H9 (cell line): ENCODE measurements around the gene EFCAB10. TPM values are rescaled to one million over a fixed set of nuclear protein-coding genes. Genes with fewer than 3 reads are reported as not detected.

Source experiments
- DNase-seq: peaks from one replicate; pipeline ENCODE4 v3.0.0-alpha.2; 2017
- H2AFZ ChIP-seq: one replicate; pipeline ENCODE4 v1.6.1; 2013; ENCODE audit warnings: mild to moderate bottlenecking, low read length, control low read depth, moderate library complexity
- H2AK5ac ChIP-seq: 2 replicates; pipeline ENCODE4 v1.6.1; 2013; ENCODE audit warnings: low read length, control low read depth, mixed read lengths; ENCODE audit not compliant: insufficient read length
- H2BK120ac ChIP-seq: one replicate; pipeline ENCODE4 v1.6.1; 2013; ENCODE audit warnings: low read depth, mild to moderate bottlenecking, low read length, control low read depth, inconsistent platforms; ENCODE audit not compliant: poor library complexity, severe bottlenecking
- H2BK12ac ChIP-seq: 2 replicates; pipeline ENCODE4 v1.6.1; 2013; ENCODE audit warnings: low read length, control low read depth, mixed read lengths, low read depth; ENCODE audit not compliant: insufficient read length
- H2BK15ac ChIP-seq: 2 replicates; pipeline ENCODE4 v1.6.1; 2013; ENCODE audit warnings: low read depth, low read length, control low read depth
- H2BK20ac ChIP-seq: one replicate; pipeline ENCODE4 v1.6.1; 2013; ENCODE audit warnings: low read depth, mild to moderate bottlenecking, low read length, control low read depth, inconsistent platforms; ENCODE audit not compliant: poor library complexity, severe bottlenecking
- H2BK5ac ChIP-seq: 2 replicates; pipeline ENCODE4 v1.6.1; 2013; ENCODE audit warnings: low read length, control low read depth, mixed read lengths; ENCODE audit not compliant: insufficient read length
- H3K14ac ChIP-seq: 2 replicates; pipeline ENCODE4 v1.6.1; 2013; ENCODE audit warnings: low read length, control low read depth; ENCODE audit not compliant: insufficient read depth
- H3K18ac ChIP-seq: 2 replicates; pipeline ENCODE4 v1.6.1; 2013; ENCODE audit warnings: low read depth, mild to moderate bottlenecking, mixed read lengths, low read length, control low read depth; ENCODE audit not compliant: insufficient read length
- H3K23ac ChIP-seq: 2 replicates; pipeline ENCODE4 v1.6.1; 2013; ENCODE audit warnings: low read length, control low read depth, mixed read lengths, low read depth; ENCODE audit not compliant: insufficient read length
- H3K23me2 ChIP-seq: 2 replicates; pipeline ENCODE4 v1.6.1; 2013; ENCODE audit warnings: low read depth, mild to moderate bottlenecking, mixed read lengths, low read length, control low read depth; ENCODE audit not compliant: insufficient read length, poor library complexity, severe bottlenecking
- H3K27ac ChIP-seq: 2 replicates; pipeline ENCODE4 v1.5.1; 2013; ENCODE audit warnings: low read length, control low read depth, mixed read lengths, low read depth; ENCODE audit not compliant: insufficient read length
- H3K27me3 ChIP-seq: 2 replicates; pipeline ENCODE4 v1.6.1; 2013; ENCODE audit warnings: low read length, control low read depth, inconsistent platforms; ENCODE audit not compliant: insufficient read depth
- H3K4ac ChIP-seq: 2 replicates; pipeline ENCODE4 v1.6.1; 2013; ENCODE audit warnings: low read depth, mild to moderate bottlenecking, control low read depth, inconsistent platforms, low read length, moderate library complexity
- H3K4me1 ChIP-seq: 2 replicates; pipeline ENCODE4 v1.6.1; 2013; ENCODE audit warnings: low read length, control low read depth, inconsistent platforms; ENCODE audit not compliant: insufficient read depth
- H3K4me2 ChIP-seq: 2 replicates; pipeline ENCODE4 v1.6.1; 2013; ENCODE audit warnings: low read length, control low read depth, mixed read lengths; ENCODE audit not compliant: insufficient read length, insufficient read depth
- H3K56ac ChIP-seq: 2 replicates; pipeline ENCODE4 v1.6.1; 2013; ENCODE audit warnings: low read depth, mild to moderate bottlenecking, mixed read lengths, low read length, control low read depth; ENCODE audit not compliant: insufficient read length
- H3K79me1 ChIP-seq: 2 replicates; pipeline ENCODE4 v1.6.1; 2013; ENCODE audit warnings: low read depth, mild to moderate bottlenecking, moderate library complexity, low read length, control low read depth, inconsistent platforms; ENCODE audit not compliant: insufficient read depth, poor library complexity, severe bottlenecking
- H3K79me2 ChIP-seq: 2 replicates; pipeline ENCODE4 v1.6.1; 2013; ENCODE audit warnings: low read length, control low read depth, inconsistent platforms; ENCODE audit not compliant: insufficient read depth
- H3K9ac ChIP-seq: 2 replicates; pipeline ENCODE4 v1.6.1; 2013; ENCODE audit warnings: low read length, control low read depth, mixed read lengths; ENCODE audit not compliant: insufficient read length; ENCODE audit errors: extremely low read depth
- H3K9me3 ChIP-seq: one replicate; pipeline ENCODE4 v1.6.1; 2013; ENCODE audit warnings: low read depth, low read length, inconsistent platforms; ENCODE audit not compliant: control insufficient read depth
- H3T11ph ChIP-seq: one replicate; pipeline ENCODE4 v1.6.1; 2013; ENCODE audit warnings: mild to moderate bottlenecking, low read length, control low read depth, inconsistent platforms
- H4K20me1 ChIP-seq: one replicate; pipeline ENCODE4 v1.6.1; 2013; ENCODE audit not compliant: control insufficient read depth, insufficient read length, insufficient read depth
- H4K5ac ChIP-seq: 2 replicates; pipeline ENCODE4 v1.6.1; 2013; ENCODE audit warnings: low read depth, mild to moderate bottlenecking, mixed read lengths, low read length, control low read depth; ENCODE audit not compliant: insufficient read length
- H4K8ac ChIP-seq: replicated peaks from 2 replicates; pipeline ENCODE4 v1.6.1; 2013; ENCODE audit warnings: low read length, control low read depth, mixed read lengths, low read depth; ENCODE audit not compliant: insufficient read length
- H4K91ac ChIP-seq: 2 replicates; pipeline ENCODE4 v1.6.1; 2013; ENCODE audit warnings: low read depth, mild to moderate bottlenecking, moderate library complexity, mixed read lengths, low read length, control low read depth; ENCODE audit not compliant: insufficient read length
- H3K27ac Mint-ChIP-seq, 3 experiments: 2 replicates in 2 of 3; 3 replicates in 1 of 3; pipeline ENCODE4 v1.8.0; 2020 to 2021; ENCODE audit warnings: mixed read lengths in 3 of 3, mild to moderate bottlenecking in 1 of 3, moderate library complexity in 1 of 3
- H3K27me3 Mint-ChIP-seq: 2 replicates; pipeline ENCODE4 v1.8.0; 2021; ENCODE audit warnings: low read depth, mild to moderate bottlenecking, moderate library complexity, mixed read lengths
- H3K36me3 Mint-ChIP-seq, 3 experiments: 2 replicates in 2 of 3; 3 replicates in 1 of 3; pipeline ENCODE4 v1.8.0; 2020 to 2021; ENCODE audit warnings: low read depth in 3 of 3, mixed read lengths in 3 of 3; ENCODE audit not compliant: insufficient read depth in 1 of 3
- H3K4me1 Mint-ChIP-seq, 2 experiments: 2 replicates each; pipeline ENCODE4 v1.8.0; 2020; ENCODE audit warnings: mixed read lengths in 2 of 2
- H3K4me3 Mint-ChIP-seq, 2 experiments: 2 replicates in 1 of 2; 3 replicates in 1 of 2; pipeline ENCODE4 v1.8.0; 2020 to 2021; ENCODE audit warnings: mild to moderate bottlenecking in 2 of 2, mixed read lengths in 2 of 2, moderate library complexity in 1 of 2
- H3K9me3 Mint-ChIP-seq, 2 experiments: 2 replicates in 1 of 2; 3 replicates in 1 of 2; pipeline ENCODE4 v1.8.0; 2020; ENCODE audit warnings: mild to moderate bottlenecking in 2 of 2, mixed read lengths in 2 of 2, moderate library complexity in 1 of 2
- CTCF ChIP-seq: fragments of 200-600 bp; sonication (generic); conservative IDR thresholded peaks from 3 replicates; pipeline ENCODE4 v1.8.0; 2021; ENCODE audit warnings: antibody characterized with exemption, mild to moderate bottlenecking
- WGBS: extraction: QIAGEN DNeasy Blood & Tissue Kit; methylation state at CpG from one replicate; pipeline ENCODE4 v1.1.7; 2013; ENCODE audit warnings: missing lambda C conversion rate, low lambda C conversion rate, mixed read lengths; ENCODE audit not compliant: insufficient read length; ENCODE audit errors: extremely low coverage; 5-methylcytosine and 5-hydroxymethylcytosine counted together
- total RNA-seq: library from RNA; stranded (reverse); gene quantifications from 2 replicates; pipeline ENCODE4 v1.2.1, GENCODE V29; 2021

Gene EFCAB10
- total RNA-seq, 1 experiment from 2014 or later, result 1.5 TPM

- Histone ChIP-seq H3K79me2 (no peaks in the 10 kb centered on the region), H3K23me2 (no peaks in the 10 kb centered on the region), H3K79me1 (no peaks in the 10 kb centered on the region), H3K56ac (no peak overlapping the region), H4K20me1 (no peaks in the 10 kb centered on the region), H2BK12ac (no peak overlapping the region), H3K4me1 (no peaks in the 10 kb centered on the region), H3K27me3 (no peaks in the 10 kb centered on the region), H2AK5ac (no peak overlapping the region), H4K91ac (no peak overlapping the region), H3K14ac (no peak overlapping the region), H2BK5ac (no peak overlapping the region), H3K9me3 (no peaks in the 10 kb centered on the region), H4K8ac (no peak overlapping the region), H2BK15ac (no peak overlapping the region), H3K4me2 (no peak overlapping the region), H3K9ac (no peak overlapping the region), H3K4ac (no peak overlapping the region), H2BK120ac (no peak overlapping the region), H4K5ac (no peak overlapping the region), H3T11ph (no peak overlapping the region), H2AFZ (no peak overlapping the region), H3K27ac (no peak overlapping the region), H3K23ac (no peak overlapping the region), H3K18ac (no peak overlapping the region), H2BK20ac (no peak overlapping the region)
- Mint-ChIP-seq H3K4me3 (no peak overlapping the region), H3K9me3 (peaks cover 9 to 13% of the 10 kb centered on the region in 2 experiments), H3K4me1 (peaks cover 8 to 16% of the 10 kb centered on the region in 2 experiments), H3K36me3 (peaks cover 4 to 11% (median 9%) of the 10 kb centered on the region in 3 experiments), H3K27ac (no peak overlapping the region), H3K27me3 (no peaks in the 10 kb centered on the region; the same call in 1 of the 2 replicates)
- DNase-seq, result no peak
- WGBS, result no CpG with 5 or more reads among the region's 5 CpGs
- no peak for TF ChIP-seq CTCF
Observed at GRCh38 chr7:105584165-105584564, 2.9 kb upstream of the EFCAB10 start.
